ENCODE results near the gene ESPNL.

Gene ESPNL

GRCh38 chr2:238091436-238092060, 8.6 kb upstream of the ESPNL start:
- H3K36me3 ChIP-seq, result peaks cover 0 to 35% (median 4%) of the 10 kb centered on the region in 3 donors
- H3K9me3 ChIP-seq, result no peaks in the 10 kb centered on the region
- H3K27me3 ChIP-seq, result no peaks in the 10 kb centered on the region
- no peaks in the 10 kb centered on the region for H3K4me1 ChIP-seq
- H3K27ac ChIP-seq, result no peak overlapping the region
- no peak for TF ChIP-seq CTCF (IDR thresholded peaks at IDR 0.05)
- DNase-seq, result no peak
- intact Hi-C loops (cut with DNase I; ENCODE audit: low total_unique reads), result no loop called here
- H3K4me3 ChIP-seq, result no peak overlapping the region

GRCh38 chr2:238092486-238093035, 7.6 kb upstream of the ESPNL start:
- Histone ChIP-seq H3K4me1 (no peaks in the 10 kb centered on the region), H3K36me3 (peaks cover 0 to 35% (median 4%) of the 10 kb centered on the region in 3 donors), H3K9me3 (no peaks in the 10 kb centered on the region), H3K27me3 (no peaks in the 10 kb centered on the region), H3K4me3 (no peak overlapping the region), H3K27ac (no peak overlapping the region)
- intact Hi-C loops (cut with DNase I; ENCODE audit: low total_unique reads), result no loop called here
- peak in 1 of 2 donors; percentile 40 for DNase-seq
- TF ChIP-seq CTCF (IDR thresholded peaks at IDR 0.05), result no peak

GRCh38 chr2:238093181-238094140, 6.7 kb upstream of the ESPNL start:
- H3K4me1 ChIP-seq, result no peaks in the 10 kb centered on the region
- no peak overlapping the region for H3K27ac ChIP-seq
- no peaks in the 10 kb centered on the region for H3K9me3 ChIP-seq
- DNase-seq, result peak in 1 of 2 donors; percentile 55
- H3K36me3 ChIP-seq, result peaks cover 0 to 39% (median 4%) of the 10 kb centered on the region in 3 donors
- TF ChIP-seq CTCF (IDR thresholded peaks at IDR 0.05), result no peak
- H3K27me3 ChIP-seq, result no peaks in the 10 kb centered on the region
- intact Hi-C loops (cut with DNase I; ENCODE audit: low total_unique reads), result no loop called here
- H3K4me3 ChIP-seq, result no peak overlapping the region

- no peaks in the 10 kb centered on the region for H3K4me1 ChIP-seq
- TF ChIP-seq CTCF (IDR thresholded peaks at IDR 0.05), result no peak
- H3K9me3 ChIP-seq, result no peaks in the 10 kb centered on the region
- intact Hi-C loops (cut with DNase I; ENCODE audit: low total_unique reads), result no loop called here
- H3K27ac ChIP-seq, result no peak overlapping the region
- H3K27me3 ChIP-seq, result no peaks in the 10 kb centered on the region
- peaks cover 0 to 39% (median 4%) of the 10 kb centered on the region in 3 donors for H3K36me3 ChIP-seq
- no peak for DNase-seq
- H3K4me3 ChIP-seq, result no peak overlapping the region
These were observed 5.6 kb upstream of the ESPNL start for GRCh38 chr2:238094438-238095022.

- no peak overlapping the region for H3K27ac ChIP-seq
- no peak for TF ChIP-seq CTCF (IDR thresholded peaks at IDR 0.05)
- no peaks in the 10 kb centered on the region for H3K9me3 ChIP-seq
- H3K4me3 ChIP-seq, result no peak overlapping the region
- no peaks in the 10 kb centered on the region for H3K4me1 ChIP-seq
- peaks cover 0 to 39% (median 4%) of the 10 kb centered on the region in 3 donors for H3K36me3 ChIP-seq
- intact Hi-C loops (cut with DNase I; ENCODE audit: low total_unique reads), result no loop called here
- no peaks in the 10 kb centered on the region for H3K27me3 ChIP-seq
- DNase-seq, result no peak
These were observed 5.0 kb upstream of the ESPNL start for GRCh38 chr2:238095143-238095542.
